ENCODE measurements around the gene OVCA2. TPM values are rescaled to one million over a fixed set of nuclear protein-coding genes. Genes with fewer than 3 reads are reported as not detected.

The OVCA2 gene
- total RNA-seq, 1 donor from 2014 or later, result 25.6 TPM

- no peak for DNase-seq (ENCODE audit: low read depth, low spot score)
- no peak overlapping the region for H3K27ac Mint-ChIP-seq (ENCODE audit: unreplicated experiment)
- no peak for TF ChIP-seq CTCF (conservative IDR thresholded peaks at IDR 0.05)
- H3K9me3 Mint-ChIP-seq, result no peaks in the 10 kb centered on the region
- no peak overlapping the region for H3K4me3 Mint-ChIP-seq
- H3K27me3 Mint-ChIP-seq (ENCODE audit: low read depth), result peaks cover 4% of the 10 kb centered on the region
- H3K4me1 Mint-ChIP-seq, result peaks cover 31% of the 10 kb centered on the region
- H3K36me3 Mint-ChIP-seq (ENCODE audit: low read depth), result no peaks in the 10 kb centered on the region
Observed at GRCh38 chr17:2003525-2003924, 38.3 kb upstream of the OVCA2 start.

GRCh38 chr17:2004435-2004952, 37.3 kb upstream of the OVCA2 start:
- Mint-ChIP-seq H3K27me3 (ENCODE audit: low read depth) (peaks cover 1% of the 10 kb centered on the region), H3K27ac (ENCODE audit: unreplicated experiment) (peak overlapping the region; percentile 83), H3K36me3 (ENCODE audit: low read depth) (no peaks in the 10 kb centered on the region), H3K4me3 (no peak overlapping the region), H3K4me1 (peaks cover 23% of the 10 kb centered on the region), H3K9me3 (no peaks in the 10 kb centered on the region)
- no peak for TF ChIP-seq CTCF (conservative IDR thresholded peaks at IDR 0.05)
- no peak for DNase-seq (ENCODE audit: low read depth, low spot score)

- H3K36me3 Mint-ChIP-seq (ENCODE audit: low read depth), result no peaks in the 10 kb centered on the region
- no peak overlapping the region for H3K4me3 Mint-ChIP-seq
- H3K9me3 Mint-ChIP-seq, result no peaks in the 10 kb centered on the region
- H3K4me1 Mint-ChIP-seq, result peaks cover 19% of the 10 kb centered on the region
- TF ChIP-seq CTCF (conservative IDR thresholded peaks at IDR 0.05), result no peak
- H3K27ac Mint-ChIP-seq (ENCODE audit: unreplicated experiment), result no peak overlapping the region
- DNase-seq (ENCODE audit: low read depth, low spot score), result no peak
- H3K27me3 Mint-ChIP-seq (ENCODE audit: low read depth), result peaks cover 3% of the 10 kb centered on the region
Observed at GRCh38 chr17:2008332-2009126, 33.3 kb upstream of the OVCA2 start.

GRCh38 chr17:2009737-2010136, 32.1 kb upstream of the OVCA2 start:
- no peaks in the 10 kb centered on the region for H3K36me3 Mint-ChIP-seq (ENCODE audit: low read depth)
- peaks cover 16% of the 10 kb centered on the region for H3K4me1 Mint-ChIP-seq
- DNase-seq (ENCODE audit: low read depth, low spot score), result no peak
- TF ChIP-seq CTCF (conservative IDR thresholded peaks at IDR 0.05), result no peak
- peaks cover 7% of the 10 kb centered on the region for H3K27me3 Mint-ChIP-seq (ENCODE audit: low read depth)
- H3K9me3 Mint-ChIP-seq, result no peaks in the 10 kb centered on the region
- no peak overlapping the region for H3K27ac Mint-ChIP-seq (ENCODE audit: unreplicated experiment)
- no peak overlapping the region for H3K4me3 Mint-ChIP-seq

GRCh38 chr17:2011411-2012371, 30.1 kb upstream of the OVCA2 start:
- no peaks in the 10 kb centered on the region for H3K36me3 Mint-ChIP-seq (ENCODE audit: low read depth)
- H3K4me1 Mint-ChIP-seq, result peaks cover 16% of the 10 kb centered on the region
- no peak for DNase-seq (ENCODE audit: low read depth, low spot score)
- H3K27me3 Mint-ChIP-seq (ENCODE audit: low read depth), result peaks cover 10% of the 10 kb centered on the region
- H3K4me3 Mint-ChIP-seq, result no peak overlapping the region
- H3K27ac Mint-ChIP-seq (ENCODE audit: unreplicated experiment), result peak overlapping the region; percentile 67
- H3K9me3 Mint-ChIP-seq, result no peaks in the 10 kb centered on the region
- no peak for TF ChIP-seq CTCF (conservative IDR thresholded peaks at IDR 0.05)
